GM12878 (cell line): ENCODE data around the gene OTOG. TPM values are rescaled to one million over a fixed set of nuclear protein-coding genes. Genes with fewer than 3 reads are reported as not detected.

Experiments
- ATAC-seq: fragments of 200-7000 bp; cut with Tn5 transposase; 3 replicates; pipeline ENCODE4 v1.9.1; 2020; ENCODE audit warnings: mild to moderate bottlenecking, moderate library complexity
- BruUV-seq: library from RNA; stranded (reverse); fragments of 400-500 nt; replicated peaks from 2 replicates; lab custom pipeline; 2021; lab: Mats Ljungman, UMichigan
- CTCF ChIA-PET: fragments of 300-600 bp; sonication (Branson Sonifier 250); formaldehyde crosslinking; extraction: SDS; loops from one replicate; lab custom pipeline; 2021; ENCODE audit warnings: inconsistent platforms; lab: Yijun Ruan, JAX
- POLR2A ChIA-PET: fragments of 350-600 bp; formaldehyde crosslinking; extraction: SDS; loops from one replicate; lab custom pipeline; 2021; ENCODE audit warnings: inconsistent platforms; lab: Charles Lee
- RAD21 ChIA-PET: fragments of 300-600 bp; sonication (Branson Sonifier 250); formaldehyde crosslinking; loops from one replicate; lab custom pipeline; 2023; ENCODE audit warnings: antibody characterized with exemption; ENCODE audit not compliant: unreplicated experiment; lab: Charles Lee
- SMC1A ChIA-PET: fragments of 300-600 bp; sonication (Branson Sonifier 250); formaldehyde crosslinking; loops from one replicate; lab custom pipeline; 2023; ENCODE audit not compliant: unreplicated experiment, uncharacterized antibody; lab: Charles Lee
- DNase-seq: peaks from one replicate; pipeline ENCODE4 v3.0.0-alpha.2; 2011; ENCODE audit warnings: low read depth, low spot score
- FAIRE-seq: peaks from 3 replicates; lab custom pipeline; 2011; peaks lifted over from hg19 to GRCh38; lab: Jason Lieb, UNC
- H2AFZ ChIP-seq: 2 replicates; pipeline ENCODE4 v1.6.0; 2011; ENCODE audit warnings: low read depth, low read length, control low read depth; ENCODE audit not compliant: control insufficient read depth
- H3K27ac ChIP-seq: 2 replicates; pipeline ENCODE4 v1.5.1; 2011; ENCODE audit warnings: control low read depth; ENCODE audit not compliant: control insufficient read depth, insufficient read depth
- H3K27me3 ChIP-seq, 2 experiments: replicated peaks in 1 of 2; 2 replicates each; pipeline versions ENCODE4 v1.6.0 to v1.6.1; 2011; ENCODE audit warnings: low read length in 1 of 2; ENCODE audit not compliant: control insufficient read depth in 2 of 2, insufficient read depth in 2 of 2
- H3K36me3 ChIP-seq, 2 experiments: 2 replicates each; pipeline ENCODE4 v1.5.1; 2011; ENCODE audit warnings: low read length in 1 of 2; ENCODE audit not compliant: control insufficient read depth in 2 of 2, insufficient read depth in 2 of 2
- H3K4me1 ChIP-seq: 2 replicates; pipeline ENCODE4 v1.6.1; 2011; ENCODE audit warnings: mild to moderate bottlenecking, low read length, moderate library complexity, mixed read lengths; ENCODE audit not compliant: control insufficient read depth, insufficient read depth
- H3K4me2 ChIP-seq: 2 replicates; pipeline ENCODE4 v1.6.0; 2011; ENCODE audit warnings: control low read depth; ENCODE audit not compliant: control insufficient read depth, insufficient read depth
- H3K4me3 ChIP-seq: fragments of 200-600 bp; sonication (generic); 2 replicates; pipeline ENCODE4 v1.5.1; 2016
- H3K79me2 ChIP-seq: 2 replicates; pipeline ENCODE4 v1.6.0; 2011; ENCODE audit warnings: low read length; ENCODE audit not compliant: control insufficient read depth, insufficient read depth
- H3K9ac ChIP-seq: 2 replicates; pipeline ENCODE4 v1.8.0; 2011; ENCODE audit warnings: low read length, control low read depth, mixed read lengths; ENCODE audit not compliant: control insufficient read depth, insufficient read depth
- H3K9me3 ChIP-seq: replicated peaks from 3 replicates; pipeline ENCODE4 v1.5.1; 2011; ENCODE audit warnings: mild to moderate bottlenecking, low read length; ENCODE audit not compliant: control insufficient read depth, insufficient read depth
- H4K20me1 ChIP-seq: 2 replicates; pipeline ENCODE4 v1.6.0; 2011; ENCODE audit not compliant: control insufficient read depth, insufficient read depth
- ATF7 ChIP-seq: fragments of 450-650 bp; IDR thresholded peaks from 2 replicates; pipeline ENCODE4 v1.6.1; 2016; ENCODE audit warnings: low read depth, mild to moderate bottlenecking
- BHLHE40 ChIP-seq, 2 experiments: fragments of 450-650 bp in 1 of 2; IDR thresholded peaks; 2 replicates each; pipeline ENCODE4 v1.6.1; 2011 to 2017; ENCODE audit warnings: low read depth in 2 of 2, borderline replicate concordance in 1 of 2, improper control_type of control experiment in 1 of 2, low read length in 1 of 2, mild to moderate bottlenecking in 1 of 2
- CREB1 ChIP-seq: IDR thresholded peaks from 2 replicates; pipeline ENCODE4 v1.6.1; 2012; ENCODE audit warnings: low read depth, mild to moderate bottlenecking, inconsistent platforms
- CTCF ChIP-seq, 3 experiments: IDR thresholded peaks in 2 of 3; conservative IDR thresholded peaks in 1 of 3; 2 replicates each; pipeline ENCODE4 v1.5.1; 2011; ENCODE audit warnings: low read depth in 3 of 3, low read length in 3 of 3, mild to moderate bottlenecking in 3 of 3, control low read depth in 2 of 3, moderate library complexity in 2 of 3, inconsistent platforms in 1 of 3, mixed read lengths in 1 of 3; ENCODE audit not compliant: control insufficient read depth in 2 of 3, insufficient read depth in 1 of 3; ENCODE audit errors: extremely low read depth in 1 of 3
- GATAD2B ChIP-seq: fragments of 450-650 bp; conservative IDR thresholded peaks from 2 replicates; pipeline ENCODE4 v1.6.1; 2017; ENCODE audit warnings: low read depth, mild to moderate bottlenecking, moderate library complexity
- KDM1A ChIP-seq: fragments of 200-600 bp; sonication (generic); IDR thresholded peaks from 2 replicates; pipeline ENCODE4 v1.6.1; 2016; ENCODE audit warnings: borderline replicate concordance
- MTA3 ChIP-seq: IDR thresholded peaks from 2 replicates; pipeline ENCODE4 v1.6.1; 2012; ENCODE audit warnings: low read length, inconsistent platforms, borderline replicate concordance
- MXI1 ChIP-seq: fragments of 150-350 bp; IDR thresholded peaks from 2 replicates; pipeline ENCODE4 v1.6.1; 2011; ENCODE audit warnings: low read depth, mild to moderate bottlenecking, inconsistent platforms, low read length, improper control_type of control experiment
- NR2C2 ChIP-seq: IDR thresholded peaks from 2 replicates; pipeline ENCODE4 v1.6.1; 2011; ENCODE audit warnings: borderline replicate concordance, low read depth; ENCODE audit not compliant: control insufficient read depth, insufficient read length
- NR2F1 ChIP-seq: fragments of 450-650 bp; conservative IDR thresholded peaks from 2 replicates; pipeline ENCODE4 v1.6.1; 2017; ENCODE audit warnings: mild to moderate bottlenecking
- NRF1 ChIP-seq: conservative IDR thresholded peaks from 2 replicates; pipeline ENCODE4 v1.6.1; 2011; ENCODE audit warnings: mild to moderate bottlenecking, low read depth, low read length, improper control_type of control experiment
- POLR2AphosphoS2 ChIP-seq: IDR thresholded peaks from 2 replicates; pipeline ENCODE4 v1.6.1; 2011; ENCODE audit warnings: low read depth, mild to moderate bottlenecking, low read length, improper control_type of control experiment, moderate library complexity
- RAD21 ChIP-seq: IDR thresholded peaks from 2 replicates; pipeline ENCODE4 v1.6.1; 2011; ENCODE audit warnings: mild to moderate bottlenecking, low read depth, low read length, moderate library complexity; ENCODE audit not compliant: insufficient read depth
- RELB ChIP-seq: fragments of 450-650 bp; IDR thresholded peaks from 2 replicates; pipeline ENCODE4 v1.6.1; 2017; ENCODE audit warnings: low read depth, mild to moderate bottlenecking, moderate library complexity
- RUNX3 ChIP-seq: IDR thresholded peaks from 2 replicates; pipeline ENCODE4 v1.6.1; 2012; ENCODE audit warnings: low read length, inconsistent platforms
- SRF ChIP-seq, 2 experiments: IDR thresholded peaks; 2 replicates each; pipeline ENCODE4 v1.6.1; 2011; ENCODE audit warnings: low read depth in 2 of 2, low read length in 2 of 2, mild to moderate bottlenecking in 1 of 2, moderate library complexity in 1 of 2
- ZNF274 ChIP-seq: IDR thresholded peaks from one replicate; pipeline ENCODE4 v1.8.0; 2011; ENCODE audit not compliant: insufficient read length, insufficient read depth
- ZNF687 ChIP-seq: fragments of 450-650 bp; IDR thresholded peaks from 2 replicates; pipeline ENCODE4 v1.6.1; 2017; ENCODE audit warnings: mild to moderate bottlenecking, moderate library complexity
- WGBS: methylation state at CpG from one replicate; pipeline ENCODE4 v1.1.6; 2016; ENCODE audit warnings: low lambda C conversion rate; ENCODE audit not compliant: insufficient replicate concordance, insufficient coverage; ENCODE audit errors: missing lambda C conversion rate; 5-methylcytosine and 5-hydroxymethylcytosine counted together
- in situ Hi-C: fragments of 300-500 bp; cut with MboI; formaldehyde crosslinking; loops from 9 replicates; pipeline ENCODE4 v1.14.3; 2018; ENCODE audit warnings: mixed read lengths
- intact Hi-C: fragments of 100-400 bp; cut with micrococcal nuclease; formaldehyde crosslinking; loops from one replicate; pipeline ENCODE4 v1.14.2; 2022; ENCODE audit not compliant: unreplicated experiment
- polyA plus RNA-seq, 11 experiments: library from polyadenylated mRNA; depleted of rRNA in 4 of 11; unstranded in 6 of 11; stranded (reverse) in 5 of 11; fragments of >200 nt; fragmentation: Nextera tagmentation in 4 of 11; fragmentation: Illumina TruSeq in 1 of 11; extraction: Ambion mirVana in 4 of 11; extraction: Trizol in 1 of 11; gene quantifications; 1 replicate in 1 of 11; 2 replicates in 10 of 11; pipeline versions ENCODE4 v1.2.1 to v1.2.3, GENCODE V29; 2011 to 2016; ENCODE audit warnings: inconsistent platforms in 2 of 11, missing spikeins in 2 of 11, low read depth in 1 of 11
- total RNA-seq, 4 experiments: library from RNA; depleted of rRNA in 3 of 4; stranded (reverse); fragments of >200 nt in 3 of 4; fragmentation: Illumina TruSeq in 1 of 4; extraction: Trizol in 1 of 4; gene quantifications; 2 replicates each; pipeline versions ENCODE4 v1.2.1 to v1.2.3, GENCODE V29; 2013 to 2021

Gene OTOG
- total and polyA plus RNA-seq, 10 of the 15 experiments (the other 5 are each of a cell fraction or from before 2014, with no cell fraction given): not detected

GRCh38 chr11:17601256-17601671 lies 54.2 kb downstream of the OTOG start:
- Histone ChIP-seq H3K79me2 (no peaks in the 10 kb centered on the region), H3K36me3 (no peaks in the 10 kb centered on the region), H3K4me3 (no peak overlapping the region), H3K4me2 (no peak overlapping the region), H3K27ac (no peak overlapping the region), H3K27me3 (no peaks in the 10 kb centered on the region; a peak in 1 of 4 replicates), H3K4me1 (no peaks in the 10 kb centered on the region), H2AFZ (no peak overlapping the region), H3K9me3 (no peaks in the 10 kb centered on the region), H4K20me1 (no peaks in the 10 kb centered on the region), H3K9ac (no peak overlapping the region)
- DNase-seq: no peak
- no peak for FAIRE-seq
- ChIA-PET POLR2A (no interaction called here), CTCF (interaction anchor here (0.6 to 2.8 kb wide), 6 partner anchors 36 to 377 kb away, joined by 3 to 16 read pairs (median 4); partner anchors contain the start of gene KCNJ11), RAD21 (interaction anchor here (0.7 to 1.4 kb wide), 2 partner anchors 129 to 377 kb away, joined by 4 to 13 read pairs; no protein-coding TSS in a partner anchor), SMC1A (interaction anchor here (1.1 kb wide), 1 partner anchor 130 kb away, joined by 4 read pairs; no protein-coding TSS in a partner anchor)
- WGBS: 0% methylated on average over 6 of the region's 7 CpGs
- intact Hi-C loops (no loop called here), in situ Hi-C loops (no loop called here)
- no TSS peak for BruUV-seq
- ATAC-seq: no peak
- TF ChIP-seq RELB (no peak), RUNX3 (no peak), KDM1A (no peak), ZNF274 (no peak), NR2F1 (no peak), RAD21 (no peak), MTA3 (no peak), NR2C2 (no peak), NRF1 (no peak), SRF (IDR thresholded peaks at IDR 0.05; ENCODE audit: low read depth in 2 of 2, low read length in 2 of 2) (no peak), CREB1 (no peak), GATAD2B (no peak), MXI1 (no peak), BHLHE40 (IDR thresholded peaks at IDR 0.05; ENCODE audit: borderline replicate concordance in 1 of 2, low read depth in 2 of 2, low read length in 1 of 2) (no peak), CTCF (IDR thresholded peaks at IDR 0.05 in 2 of 3, conservative IDR thresholded peaks at IDR 0.05 in 1 of 3; ENCODE audit: control insufficient read depth in 2 of 3, extremely low read depth in 1 of 3, insufficient read depth in 1 of 3, low read depth in 3 of 3, low read length in 3 of 3) (no peak), ZNF687 (no peak), ATF7 (no peak), POLR2AphosphoS2 (no peak)
